ENCODE data around the gene SIN3A.
A peak's percentile ranks its signal among the peaks of the same experiment; 100 is the strongest.
"Not testable (repeated sequence)": the region's sequence is repeated elsewhere in the genome, so short reads cannot be mapped to it uniquely, and the experiment has no call there.

SIN3A gene

DNA sequence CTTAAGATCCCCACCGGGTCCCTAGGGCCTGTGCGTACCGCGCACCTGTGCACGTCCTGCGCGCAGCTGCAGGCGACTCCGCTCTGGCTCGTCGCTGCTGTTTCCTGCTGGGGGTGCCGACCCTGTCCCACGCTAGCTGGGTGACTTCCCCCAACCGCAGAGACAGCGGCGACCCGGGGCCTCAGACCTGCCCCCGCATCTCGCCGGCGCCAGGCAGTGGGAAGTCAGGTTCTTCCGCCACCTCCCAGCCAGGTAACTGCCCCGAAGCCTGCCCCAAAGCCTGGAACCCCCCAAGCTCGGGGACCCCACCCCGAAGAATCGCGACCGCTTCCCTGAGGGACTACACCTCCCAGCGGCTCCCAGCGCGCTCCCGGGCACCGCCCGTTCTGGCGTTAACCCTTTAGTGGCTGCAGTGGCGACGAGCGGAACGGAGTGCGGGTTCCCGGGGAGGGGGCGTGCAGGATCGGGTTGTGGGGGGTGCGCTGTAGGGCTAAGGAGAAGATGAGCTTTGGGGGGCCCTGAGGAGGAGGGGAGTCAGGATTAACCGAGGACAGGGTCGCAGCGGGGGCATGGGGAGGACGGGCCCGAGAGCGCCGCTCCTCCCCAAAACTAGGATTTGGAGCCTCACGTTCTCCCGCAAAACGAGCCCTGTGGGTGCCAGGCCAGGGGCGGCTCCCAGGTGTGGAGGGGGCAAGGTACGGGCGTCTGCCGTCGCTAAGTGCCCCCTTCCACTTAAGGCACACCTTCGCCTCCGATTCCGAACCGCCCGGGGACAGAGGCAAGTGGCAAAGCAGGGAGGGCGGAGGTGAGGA, 104.1 kb downstream of the SIN3A start:
- in situ Hi-C loops (cut with MboI; ENCODE audit: low sequenced_read_pairs, unreplicated experiment), result no loop called here
- peak; percentile 77 for DNase-seq (ENCODE audit: low spot score)
- TF ChIP-seq, protein P1, sequence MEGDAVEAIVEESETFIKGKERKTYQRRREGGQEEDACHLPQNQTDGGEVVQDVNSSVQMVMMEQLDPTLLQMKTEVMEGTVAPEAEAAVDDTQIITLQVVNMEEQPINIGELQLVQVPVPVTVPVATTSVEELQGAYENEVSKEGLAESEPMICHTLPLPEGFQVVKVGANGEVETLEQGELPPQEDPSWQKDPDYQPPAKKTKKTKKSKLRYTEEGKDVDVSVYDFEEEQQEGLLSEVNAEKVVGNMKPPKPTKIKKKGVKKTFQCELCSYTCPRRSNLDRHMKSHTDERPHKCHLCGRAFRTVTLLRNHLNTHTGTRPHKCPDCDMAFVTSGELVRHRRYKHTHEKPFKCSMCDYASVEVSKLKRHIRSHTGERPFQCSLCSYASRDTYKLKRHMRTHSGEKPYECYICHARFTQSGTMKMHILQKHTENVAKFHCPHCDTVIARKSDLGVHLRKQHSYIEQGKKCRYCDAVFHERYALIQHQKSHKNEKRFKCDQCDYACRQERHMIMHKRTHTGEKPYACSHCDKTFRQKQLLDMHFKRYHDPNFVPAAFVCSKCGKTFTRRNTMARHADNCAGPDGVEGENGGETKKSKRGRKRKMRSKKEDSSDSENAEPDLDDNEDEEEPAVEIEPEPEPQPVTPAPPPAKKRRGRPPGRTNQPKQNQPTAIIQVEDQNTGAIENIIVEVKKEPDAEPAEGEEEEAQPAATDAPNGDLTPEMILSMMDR (IDR thresholded peaks at IDR 0.05; ENCODE audit: borderline replicate concordance, control extremely low read depth, extremely low read depth, insufficient read depth, missing control alignments), result no peak

DNA sequence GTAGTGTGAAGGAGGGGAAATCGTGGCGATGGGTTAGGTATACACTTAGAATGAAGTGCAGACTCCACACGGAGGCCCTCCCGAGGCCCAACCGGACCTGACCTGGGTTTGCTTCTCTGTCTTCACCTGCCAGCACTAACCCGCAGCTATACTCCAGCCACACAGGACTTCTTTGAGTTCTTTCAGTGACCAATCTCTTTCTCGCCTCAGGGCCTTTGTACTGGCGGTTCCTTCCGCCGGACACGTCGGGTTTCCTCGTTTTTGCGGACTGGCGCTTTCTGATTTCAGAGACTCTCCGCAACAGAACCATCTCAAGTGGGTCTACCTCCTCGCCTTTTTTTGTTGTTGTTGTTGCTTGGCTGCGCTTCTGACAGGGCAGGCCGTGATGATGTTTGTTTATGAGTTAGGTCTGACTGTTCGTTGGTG, 104.7 kb downstream of the SIN3A start, which contains the start of gene NEIL1:
Gene NEIL1 (plus strand): TSS at position 244 of the 426 bp plus-strand sequence. CDS start 1,867 bp downstream, outside the sequence.
- no peak for DNase-seq (ENCODE audit: low spot score)
- TF ChIP-seq, protein P1 (IDR thresholded peaks at IDR 0.05; ENCODE audit: borderline replicate concordance, control extremely low read depth, extremely low read depth, insufficient read depth, missing control alignments), result no peak

DNA sequence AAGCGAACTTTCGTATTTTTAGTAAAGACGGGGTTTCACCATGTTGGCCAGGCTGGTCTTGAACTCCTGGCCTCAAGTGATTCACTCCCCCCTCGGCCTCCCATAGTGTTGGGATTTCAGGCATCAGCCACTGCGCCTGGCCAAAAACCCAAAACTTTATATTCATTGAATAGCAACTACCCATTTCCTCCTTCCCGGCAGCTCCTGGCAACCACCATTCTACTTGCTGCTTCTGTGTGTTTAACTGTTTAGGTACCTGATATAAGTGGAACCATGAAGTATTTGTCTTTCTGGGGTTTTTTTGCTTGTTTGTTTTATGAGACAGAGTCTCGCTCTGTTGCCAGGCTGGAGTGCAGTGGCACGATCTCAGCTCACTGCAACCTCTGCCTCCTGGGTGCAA, 107.5 kb downstream of the SIN3A start:
- in situ Hi-C loops (cut with MboI; ENCODE audit: low sequenced_read_pairs, unreplicated experiment); DNase-seq (ENCODE audit: low spot score): not testable (repeated sequence)

More for the DNA sequence above, 104.7 kb downstream of the SIN3A start, which contains the start of gene NEIL1:
- in situ Hi-C loops (cut with MboI; ENCODE audit: low sequenced_read_pairs, unreplicated experiment), result no loop called here

DNA sequence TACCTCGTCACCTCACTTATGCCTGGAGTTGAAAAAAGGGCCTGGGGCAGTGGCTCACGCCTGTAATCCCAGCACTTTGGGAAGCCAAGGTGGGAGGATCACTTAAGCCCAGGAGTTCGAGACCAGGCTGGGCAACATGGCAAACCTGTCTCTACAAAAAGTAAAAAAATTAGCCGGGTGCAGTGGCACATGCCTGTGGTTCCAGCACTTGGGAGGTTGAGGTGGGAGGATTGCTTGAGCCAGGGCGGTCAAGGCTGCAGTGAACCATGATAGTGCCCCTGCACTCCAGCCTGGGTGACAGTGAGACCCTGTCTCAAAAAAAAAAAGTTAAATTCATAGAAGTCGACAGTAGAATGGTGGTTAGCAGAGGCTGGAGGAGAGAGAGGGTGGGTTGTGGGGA, 109.3 kb downstream of the SIN3A start:
- in situ Hi-C loops (cut with MboI; ENCODE audit: low sequenced_read_pairs, unreplicated experiment), result no loop called here
- no peak for DNase-seq (ENCODE audit: low spot score)
- TF ChIP-seq, protein P1 (IDR thresholded peaks at IDR 0.05; ENCODE audit: borderline replicate concordance, control extremely low read depth, extremely low read depth, insufficient read depth, missing control alignments), result no peak

DNA sequence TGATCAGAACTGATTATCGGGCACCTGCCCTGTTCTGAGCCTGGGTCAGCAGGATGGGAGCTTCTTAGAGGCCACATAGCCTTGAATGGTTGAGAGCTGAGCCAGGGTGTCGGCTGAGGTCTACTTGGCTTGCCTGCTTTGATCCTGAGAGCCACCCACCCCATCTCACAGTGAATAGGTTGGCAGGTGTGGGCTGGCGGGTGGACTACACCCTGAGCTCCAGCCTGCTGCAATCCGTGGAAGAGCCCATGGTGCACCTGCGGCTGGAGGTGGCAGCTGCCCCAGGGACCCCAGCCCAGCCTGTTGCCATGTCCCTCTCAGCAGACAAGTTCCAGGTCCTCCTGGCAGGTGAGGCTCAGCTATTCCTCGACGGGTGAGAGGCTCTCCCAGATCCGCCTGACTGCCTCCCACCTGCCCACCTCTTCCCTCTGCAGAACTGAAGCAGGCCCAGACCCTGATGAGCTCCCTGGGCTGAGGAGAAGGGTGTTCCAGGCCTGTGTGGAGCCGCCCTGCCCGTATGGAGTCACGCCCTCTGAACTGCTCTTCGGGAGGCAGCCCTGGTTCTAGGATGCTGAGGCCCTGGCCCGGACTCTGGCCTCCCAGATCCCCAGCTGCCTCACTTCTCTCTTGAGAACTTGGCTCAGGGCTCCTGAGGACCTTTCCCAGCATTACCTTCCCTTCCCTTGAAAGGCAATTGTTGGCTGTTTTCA, 111.8 kb downstream of the SIN3A start:
- DNase-seq (ENCODE audit: low spot score), result no peak
- TF ChIP-seq, protein P1 (IDR thresholded peaks at IDR 0.05; ENCODE audit: borderline replicate concordance, control extremely low read depth, extremely low read depth, insufficient read depth, missing control alignments), result no peak
- in situ Hi-C loops (cut with MboI; ENCODE audit: low sequenced_read_pairs, unreplicated experiment), result no loop called here

DNA sequence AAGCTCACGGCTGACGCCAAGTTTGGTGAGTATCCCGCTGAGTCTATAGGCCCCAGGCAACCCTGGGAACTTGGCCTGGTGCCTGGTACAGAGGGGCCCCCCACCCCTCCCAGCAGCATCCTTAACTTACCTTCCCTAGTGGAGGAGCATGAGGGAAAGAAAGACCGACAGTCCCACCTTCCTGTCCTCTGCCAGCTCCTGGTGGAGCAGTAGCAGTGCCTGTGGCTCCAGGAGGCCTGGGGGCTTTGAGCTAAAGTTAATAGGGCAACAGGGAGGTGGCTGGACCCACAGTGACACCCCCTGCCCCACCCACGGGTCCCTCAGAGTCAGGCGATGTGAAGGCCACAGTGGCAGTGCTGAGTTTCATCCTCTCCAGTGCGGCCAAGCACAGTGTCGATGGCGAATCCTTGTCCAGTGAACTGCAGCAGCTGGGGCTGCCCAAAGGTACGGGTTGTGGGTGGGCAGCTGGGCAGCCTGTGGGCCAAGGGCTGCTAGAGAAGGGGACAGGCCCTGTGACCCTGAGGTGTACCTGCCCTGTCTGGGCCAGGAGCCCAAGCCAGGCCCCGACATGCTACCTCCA, 112.7 kb downstream of the SIN3A start:
- no peak for DNase-seq (ENCODE audit: low spot score)
- in situ Hi-C loops (cut with MboI; ENCODE audit: low sequenced_read_pairs, unreplicated experiment), result no loop called here
- TF ChIP-seq, protein P1 (IDR thresholded peaks at IDR 0.05; ENCODE audit: borderline replicate concordance, control extremely low read depth, extremely low read depth, insufficient read depth, missing control alignments), result no peak
